T-cell (primary cell): ENCODE measurements around the gene EPHB4. TPM values are rescaled to one million over a fixed set of nuclear protein-coding genes. Genes with fewer than 3 reads are reported as not detected.

Experiments
- ATAC-seq, 4 experiments: fragments of 200-7000 bp in 3 of 4; fragments of 150-1000 bp in 1 of 4; cut with Tn5 transposase; replicated peaks in 1 of 4; 1 replicate in 3 of 4; 2 replicates in 1 of 4; pipeline ENCODE4 v1.10.0; 2021; ENCODE audit warnings: moderate library complexity in 3 of 4, mild to moderate bottlenecking in 2 of 4, moderate number of reproducible peaks in 1 of 4
- CTCF ChIA-PET, 2 donors: fragments of 300-600 bp; sonication (Branson Sonifier 250); formaldehyde crosslinking; loops; one replicate each; lab custom pipeline; 2022; ENCODE audit warnings: antibody characterized with exemption in 2 of 2; lab: Charles Lee
- POLR2A ChIA-PET, 2 donors: fragments of 300-600 bp; sonication (Branson Sonifier 250); formaldehyde crosslinking; loops; one replicate each; lab custom pipeline; 2022; ENCODE audit warnings: antibody characterized with exemption in 2 of 2; lab: Charles Lee
- DNase-seq, 35 experiments: peaks; one replicate each; pipeline versions ENCODE4 v3.0.0 to v3.0.0-alpha.2; 2013 to 2023
- H3K27ac ChIP-seq: one replicate; pipeline ENCODE4 v1.5.1; 2013; ENCODE audit warnings: low read length
- H3K27me3 ChIP-seq, 2 experiments: replicated peaks in 1 of 2; 1 replicate in 1 of 2; 2 replicates in 1 of 2; pipeline versions ENCODE4 v1.6.1 to v1.7.0; 2013; ENCODE audit warnings: low read length in 1 of 2, mixed read lengths in 1 of 2; ENCODE audit not compliant: control insufficient read depth in 2 of 2, insufficient read depth in 2 of 2; ENCODE audit errors: extremely low read depth in 1 of 2
- H3K36me3 ChIP-seq, 2 donors: 1 replicate in 1 of 2; 2 replicates in 1 of 2; pipeline versions ENCODE4 v1.6.1 to v1.7.0; 2013; ENCODE audit warnings: low read length in 1 of 2; ENCODE audit not compliant: control insufficient read depth in 2 of 2, insufficient read depth in 1 of 2; ENCODE audit errors: extremely low read depth in 1 of 2
- H3K4me1 ChIP-seq, 2 experiments: 1 replicate in 1 of 2; 2 replicates in 1 of 2; pipeline versions ENCODE4 v1.6.1 to v1.7.0; 2013; ENCODE audit warnings: low read length in 2 of 2, mixed read lengths in 1 of 2; ENCODE audit not compliant: insufficient read depth in 2 of 2, control insufficient read depth in 1 of 2; ENCODE audit errors: extremely low read depth in 1 of 2
- H3K4me3 ChIP-seq, 2 donors: 1 replicate in 1 of 2; 2 replicates in 1 of 2; pipeline versions ENCODE4 v1.5.1 to v1.7.0; 2013; ENCODE audit warnings: mild to moderate bottlenecking in 2 of 2, low read length in 1 of 2, moderate library complexity in 1 of 2; ENCODE audit not compliant: control insufficient read depth in 1 of 2; ENCODE audit errors: extremely low read depth in 1 of 2
- H3K9me3 ChIP-seq: 2 replicates; pipeline ENCODE4 v1.7.0; 2013
- H3K27ac Mint-ChIP-seq, 2 donors: one replicate each; pipeline ENCODE4 v1.8.0; 2020 to 2021; ENCODE audit warnings: mild to moderate bottlenecking in 2 of 2, mixed read lengths in 2 of 2
- H3K27me3 Mint-ChIP-seq, 2 donors: one replicate each; pipeline ENCODE4 v1.8.0; 2021 to 2022; ENCODE audit warnings: mixed read lengths in 2 of 2
- H3K36me3 Mint-ChIP-seq: one replicate; pipeline ENCODE4 v1.8.0; 2021; ENCODE audit warnings: mixed read lengths
- H3K4me1 Mint-ChIP-seq, 3 donors: one replicate each; pipeline ENCODE4 v1.8.0; 2020 to 2022; ENCODE audit warnings: mixed read lengths in 3 of 3, mild to moderate bottlenecking in 1 of 3
- H3K4me3 Mint-ChIP-seq, 3 donors: one replicate each; pipeline ENCODE4 v1.8.0; 2020 to 2022; ENCODE audit warnings: mild to moderate bottlenecking in 3 of 3, mixed read lengths in 3 of 3, moderate library complexity in 3 of 3
- H3K9me3 Mint-ChIP-seq, 3 donors: one replicate each; pipeline ENCODE4 v1.8.0; 2020 to 2022; ENCODE audit warnings: mixed read lengths in 3 of 3
- WGBS: methylation state at CpG from one replicate; pipeline ENCODE4 v1.1.5; 2013; ENCODE audit warnings: missing lambda C conversion rate; ENCODE audit not compliant: insufficient coverage; 5-methylcytosine and 5-hydroxymethylcytosine counted together
- total RNA-seq, 35 experiments: library from RNA in 6 of 35; stranded (reverse) in 6 of 35; fragments of 120-200 nt in 1 of 35; gene quantifications; one replicate each; pipeline versions ENCODE4 v1.2.1 to v1.2.4 and lab custom pipeline; 2013 to 2026

The EPHB4 gene
- total RNA-seq, 5 donors from 2014 or later (not counting 1 experiment from before 2014, with no cell fraction given), result 7.8 to 12.7 (median 9.5) TPM

DNA sequence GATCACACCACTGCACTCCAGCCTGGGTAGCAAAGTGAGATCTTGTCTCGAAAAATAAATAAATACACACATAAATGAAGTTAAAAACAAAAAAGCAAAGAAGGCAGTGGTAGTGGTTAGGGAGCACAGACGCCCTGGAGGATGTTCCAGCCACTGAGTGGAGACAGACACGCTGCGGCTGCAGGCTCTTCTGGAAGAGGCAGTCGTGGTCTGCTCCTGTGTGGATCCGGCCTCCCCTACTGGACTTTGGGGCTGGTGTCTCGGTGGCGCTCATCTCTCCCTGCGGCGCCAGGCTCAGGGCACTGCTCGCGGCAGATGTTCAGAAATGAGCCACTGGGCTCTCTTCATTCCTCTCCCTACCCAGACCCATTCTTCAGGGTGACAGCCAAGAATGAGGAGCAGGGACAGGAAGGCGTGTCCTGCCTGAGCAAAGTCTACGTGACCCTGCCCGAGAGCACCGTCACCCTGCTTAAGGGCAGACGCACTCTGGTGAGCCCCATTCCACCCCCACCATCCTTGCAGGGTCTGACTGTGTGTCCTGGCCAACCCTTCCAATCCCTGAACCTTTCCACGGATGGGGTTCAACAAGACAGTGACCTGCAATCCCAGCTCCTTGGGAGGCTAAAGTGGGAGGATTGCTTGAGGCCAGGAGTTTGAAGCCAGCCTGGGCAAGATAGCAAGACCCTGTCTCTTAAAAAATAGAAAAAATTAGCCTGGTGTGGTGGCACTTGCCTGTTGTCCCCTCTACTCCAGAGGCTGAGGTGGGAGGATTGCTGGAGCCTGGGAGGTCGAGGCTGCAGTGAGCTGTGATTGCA, 67.8 kb downstream of the EPHB4 start:
- H3K27ac Mint-ChIP-seq, result no peak overlapping the region
- ChIA-PET CTCF (no interaction called here), POLR2A (no interaction called here)
- no peaks in the 10 kb centered on the region for H3K9me3 Mint-ChIP-seq
- H3K27me3 Mint-ChIP-seq, result peaks cover 0 to 3% of the 10 kb centered on the region in 2 donors
- no peaks in the 10 kb centered on the region for H3K4me1 Mint-ChIP-seq
- no peaks in the 10 kb centered on the region for H3K36me3 ChIP-seq
- H3K27ac ChIP-seq, result no peak overlapping the region
- H3K27me3 ChIP-seq, result peaks cover 0 to 20% of the 10 kb centered on the region in 2 experiments
- H3K4me3 Mint-ChIP-seq, result no peak overlapping the region
- H3K9me3 ChIP-seq, result no peaks in the 10 kb centered on the region
- ATAC-seq, result no peak
- WGBS, result 83% methylated on average over 12 of the region's 19 CpGs
- no peaks in the 10 kb centered on the region for H3K36me3 Mint-ChIP-seq
- H3K4me1 ChIP-seq, result no peaks in the 10 kb centered on the region
- H3K4me3 ChIP-seq, result no peak overlapping the region
- DNase-seq, result no peak

DNA sequence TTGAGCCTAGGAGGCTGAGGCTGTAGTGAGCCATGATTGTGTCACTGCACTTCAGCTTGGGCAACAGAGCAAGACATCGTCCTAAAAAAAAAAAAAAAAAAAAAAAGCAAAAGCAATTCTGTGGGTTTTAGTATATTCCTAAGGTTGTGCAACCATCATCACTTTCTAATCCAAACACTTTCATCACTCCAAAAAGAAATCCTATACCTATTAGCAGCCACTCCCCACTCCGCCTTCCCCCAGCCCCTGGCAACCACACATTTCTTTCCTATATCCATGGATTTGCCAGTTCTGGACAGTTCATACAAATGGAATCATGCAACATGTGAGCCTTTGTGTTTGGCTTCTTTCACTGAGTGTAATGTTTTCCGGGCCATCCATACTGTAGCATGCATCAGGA, 73.6 kb downstream of the EPHB4 start:
- no peak for ATAC-seq
- Histone ChIP-seq H3K27ac (no peak overlapping the region), H3K4me1 (no peaks in the 10 kb centered on the region), H3K4me3 (no peak overlapping the region), H3K36me3 (no peaks in the 10 kb centered on the region), H3K27me3 (peaks cover 3 to 30% of the 10 kb centered on the region in 2 experiments), H3K9me3 (no peaks in the 10 kb centered on the region)
- ChIA-PET POLR2A (no interaction called here), CTCF (interaction anchor here in 1 of 2 donors (0.6 to 0.7 kb wide), 3 partner anchors 68 to 316 kb away, joined by 3 to 6 read pairs (median 3); no protein-coding TSS in a partner anchor)
- Mint-ChIP-seq H3K27me3 (peaks cover 18 to 22% of the 10 kb centered on the region in 2 donors), H3K4me1 (no peaks in the 10 kb centered on the region), H3K36me3 (no peaks in the 10 kb centered on the region), H3K9me3 (no peaks in the 10 kb centered on the region), H3K4me3 (no peak overlapping the region), H3K27ac (no peak overlapping the region)
- 67% methylated on average over 1 of the region's 3 CpGs for WGBS
- no peak for DNase-seq

DNA sequence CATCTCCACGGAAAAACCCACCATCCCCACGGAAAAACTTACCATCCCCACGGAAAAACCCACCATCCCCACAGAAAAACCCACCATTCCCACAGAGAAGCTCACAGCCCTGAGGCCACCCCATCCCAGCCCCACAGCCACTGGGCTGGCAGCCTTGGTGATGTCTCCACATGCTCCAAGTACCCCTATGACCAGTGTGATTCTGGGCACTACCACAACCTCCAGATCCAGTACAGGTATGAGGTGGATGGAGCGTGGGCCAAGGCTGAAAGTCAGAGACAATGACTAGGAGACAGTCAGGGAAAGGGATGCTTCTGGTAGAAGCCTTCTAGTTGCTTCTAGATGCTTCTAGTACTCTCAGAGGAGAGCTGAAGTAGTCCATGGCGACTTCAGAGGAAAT, 74.3 kb downstream of the EPHB4 start:
- ATAC-seq (no peak), DNase-seq (no peak)
- WGBS, result 55% methylated on average over 4 of the region's 5 CpGs
- Histone ChIP-seq H3K4me1 (no peaks in the 10 kb centered on the region), H3K27me3 (peaks cover 4 to 34% of the 10 kb centered on the region in 2 experiments), H3K4me3 (no peak overlapping the region), H3K27ac (no peak overlapping the region), H3K9me3 (no peaks in the 10 kb centered on the region), H3K36me3 (no peaks in the 10 kb centered on the region)
- Mint-ChIP-seq H3K27ac (no peak overlapping the region), H3K9me3 (no peaks in the 10 kb centered on the region), H3K4me3 (no peak overlapping the region), H3K27me3 (peaks cover 21 to 28% of the 10 kb centered on the region in 2 donors), H3K4me1 (no peaks in the 10 kb centered on the region), H3K36me3 (no peaks in the 10 kb centered on the region)
- ChIA-PET CTCF (interaction anchor here in 1 of 2 donors (0.6 to 0.7 kb wide), 3 partner anchors 69 to 317 kb away, joined by 3 to 6 read pairs (median 3); no protein-coding TSS in a partner anchor), POLR2A (no interaction called here)

Other genes starting within 250 kb of the EPHB4 start
- gene LRCH4, start 241.4 kb downstream of the EPHB4 start, total RNA-seq, result 100 to 1,000 TPM; 328 to 377 (median 362) TPM
- gene FBXO24, start 241.2 kb downstream of the EPHB4 start, total RNA-seq, result 1 to 10 TPM in 3 of 5 donors, under 1 TPM in 2; 0.70 to 1.7 (median 1.3) TPM
- 10 to 100 TPM in 3 of 5 donors, 1 to 10 TPM in 2; 5.4 to 14.0 (median 10.5) TPM for gene PCOLCE, start 225.2 kb downstream of the EPHB4 start, total RNA-seq
- gene MOSPD3, start 215.0 kb downstream of the EPHB4 start, total RNA-seq, result 10 to 100 TPM; 10.9 to 19.0 (median 16.3) TPM
- 1 to 10 TPM; 3.8 to 8.7 (median 6.7) TPM for gene TFR2, start 186.0 kb downstream of the EPHB4 start, total RNA-seq
- gene ACTL6B, start 171.1 kb downstream of the EPHB4 start, total RNA-seq, result not detected
- 100 to 1,000 TPM; 101 to 175 (median 153) TPM for gene GNB2, start 153.8 kb downstream of the EPHB4 start, total RNA-seq
- 100 to 1,000 TPM in 3 of 5 donors, 10 to 100 TPM in 2; 87.7 to 161 (median 124) TPM for gene GIGYF1, start 133.3 kb downstream of the EPHB4 start, total RNA-seq
- gene POP7, start 121.4 kb downstream of the EPHB4 start, total RNA-seq, result 10 to 100 TPM in 3 of 5 donors, 1 to 10 TPM in 2; 8.3 to 18.1 (median 17.8) TPM
- gene EPO, start 107.1 kb downstream of the EPHB4 start, total RNA-seq, result not detected
- not detected for gene ZAN, start 93.9 kb downstream of the EPHB4 start, total RNA-seq
- gene SLC12A9, start 25.2 kb upstream of the EPHB4 start, total RNA-seq, result 10 to 100 TPM; 49.9 to 72.6 (median 70.2) TPM
- 10 to 100 TPM in 2 of 5 donors, 1 to 10 TPM in 3; 5.6 to 14.6 (median 8.8) TPM for gene TRIP6, start 39.9 kb upstream of the EPHB4 start, total RNA-seq
- gene SRRT, start 47.6 kb upstream of the EPHB4 start, total RNA-seq, result 100 to 1,000 TPM; 224 to 308 (median 243) TPM
- gene UFSP1, start 62.2 kb upstream of the EPHB4 start, total RNA-seq, result 1 to 10 TPM in 4 of 5 donors, under 1 TPM in 1; 0.50 to 9.0 (median 6.2) TPM
- under 1 TPM; 0.13 to 0.84 (median 0.44) TPM for gene ACHE, start 68.4 kb upstream of the EPHB4 start, total RNA-seq
- gene MUC3A, start 122.0 kb upstream of the EPHB4 start, total RNA-seq, result under 1 TPM in 3 of 5 donors, not detected in 2; 0.10 to 0.25 (median 0.18) TPM
- under 1 TPM in 3 of 5 donors, not detected in 2; 0.09 to 0.51 (median 0.33) TPM for gene MUC12, start 142.0 kb upstream of the EPHB4 start, total RNA-seq
- gene MUC17, start 192.6 kb upstream of the EPHB4 start, total RNA-seq, result not detected